GM10248 (cell line): ENCODE measurements around the gene SRPK1.
"Not testable (repeated sequence)": the region's sequence is repeated elsewhere in the genome, so short reads cannot be mapped to it uniquely, and the experiment has no call there.

Experiments used
- CTCF ChIA-PET: fragments of 300-600 bp; sonication (Branson Sonifier 250); formaldehyde crosslinking; extraction: SDS; loops from one replicate; lab custom pipeline; 2021; ENCODE audit warnings: antibody characterized with exemption; lab: Yijun Ruan, JAX
- POLR2A ChIA-PET: fragments of 350-650 bp; sonication (Branson Sonifier 250); formaldehyde crosslinking; extraction: SDS; loops from one replicate; lab custom pipeline; 2020; ENCODE audit warnings: antibody characterized with exemption; lab: Yijun Ruan, JAX
- DNase-seq: peaks from one replicate; pipeline ENCODE4 v3.0.0; 2012; ENCODE audit errors: extremely low spot score
- CTCF ChIP-seq: IDR thresholded peaks from 2 replicates; pipeline ENCODE4 v1.5.1; 2012; ENCODE audit warnings: mild to moderate bottlenecking, low read depth; ENCODE audit errors: extremely low read depth, missing control alignments, control extremely low read depth

SRPK1 gene

GRCh38 chr6:35914536-35914935 is 6.4 kb downstream of the SRPK1 start:
- no peak for TF ChIP-seq CTCF
- DNase-seq: no peak
- ChIA-PET CTCF (no interaction called here), POLR2A (no interaction called here)

GRCh38 chr6:35911871-35912653 is 8.8 kb downstream of the SRPK1 start:
- no peak for TF ChIP-seq CTCF
- POLR2A ChIA-PET: no interaction called here
- no peak for DNase-seq
- CTCF ChIA-PET: interaction anchor here (1.4 to 2.2 kb wide), 4 partner anchors 8 to 20 kb away, joined by 4 to 7 read pairs (median 6); no protein-coding TSS in a partner anchor

- CTCF ChIA-PET: interaction anchor here (1.6 kb wide), 1 partner anchor 9 kb away, joined by 3 read pairs; no protein-coding TSS in a partner anchor
- POLR2A ChIA-PET, DNase-seq: not testable (repeated sequence)
Observed at GRCh38 chr6:35909571-35909970, 11.3 kb downstream of the SRPK1 start.

- POLR2A ChIA-PET: not testable (repeated sequence)
- CTCF ChIA-PET: interaction anchor here (0.9 to 1.6 kb wide), 3 partner anchors 10 to 16 kb away, joined by 3 read pairs; no protein-coding TSS in a partner anchor
Observed at GRCh38 chr6:35908753-35909401, 12.0 kb downstream of the SRPK1 start.

GRCh38 chr6:35907750-35908149 is 13.1 kb downstream of the SRPK1 start:
- DNase-seq: no peak
- TF ChIP-seq CTCF: no peak
- POLR2A ChIA-PET: no interaction called here
- CTCF ChIA-PET: no interaction called here

More at GRCh38 chr6:35908753-35909401, 12.0 kb downstream of the SRPK1 start:
- DNase-seq: not testable (repeated sequence)

- ChIA-PET CTCF (no interaction called here), POLR2A (no interaction called here)
- no peak for DNase-seq
- TF ChIP-seq CTCF: no peak
Observed at GRCh38 chr6:35906499-35906846, 14.4 kb downstream of the SRPK1 start.

GRCh38 chr6:35905841-35906498 is 14.9 kb downstream of the SRPK1 start:
- POLR2A ChIA-PET: no interaction called here
- TF ChIP-seq CTCF: no peak
- CTCF ChIA-PET: interaction anchor here (0.9 kb wide), 1 partner anchor 12 kb away, joined by 3 read pairs; no protein-coding TSS in a partner anchor
- no peak for DNase-seq
